Iris pigment epithelial cell (primary cell): ENCODE measurements around the gene FANCB.
A peak's percentile ranks its signal among the peaks of the same experiment; 100 is the strongest.

Source experiments
- DNase-seq: peaks from one replicate; pipeline ENCODE4 v3.0.0-alpha.2; 2011; ENCODE audit warnings: low read depth

The FANCB gene

DNA sequence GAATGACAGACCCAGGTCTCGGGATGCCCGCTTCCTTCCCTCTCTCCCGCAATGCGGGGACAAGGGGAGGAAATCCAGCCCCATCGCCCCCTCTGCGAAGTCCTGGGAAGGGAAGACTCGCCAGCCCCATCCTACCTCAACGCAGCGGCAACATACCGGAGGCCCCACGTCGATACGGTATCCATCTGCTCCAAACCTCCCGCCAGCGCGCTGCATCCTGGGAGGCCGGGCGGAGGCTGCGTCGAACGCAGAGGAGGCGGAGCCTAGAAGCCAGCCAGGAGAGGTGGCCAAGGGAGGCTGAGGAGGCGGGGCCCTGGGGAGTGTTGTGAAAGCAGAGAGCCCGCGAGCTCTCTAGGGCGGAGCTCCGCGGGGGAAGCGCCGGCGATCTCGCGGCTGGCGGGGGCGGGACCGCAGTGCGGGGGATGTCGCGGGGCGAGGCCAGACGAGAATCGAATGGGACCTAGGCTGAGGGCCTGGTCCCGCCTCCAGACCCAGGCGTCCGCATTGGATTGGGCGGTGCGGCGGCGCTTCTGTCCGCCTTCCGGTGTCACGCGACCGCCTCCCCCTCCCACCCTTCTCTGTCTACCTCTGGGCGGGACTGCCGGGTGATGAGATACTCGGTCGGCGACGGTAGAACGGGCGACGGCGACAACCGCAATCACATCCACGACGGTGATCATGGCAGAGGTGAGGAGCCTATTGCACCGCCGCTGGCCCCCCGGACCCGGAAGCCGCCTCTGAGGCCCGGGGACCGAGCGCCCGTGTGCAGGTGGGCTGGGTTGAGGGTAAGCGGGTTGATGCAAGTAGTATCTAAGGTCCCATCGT is at the start of gene FANCB, which contains the start of gene MOSPD2:
Gene FANCB (minus strand): TSS at position 219 of the 825 bp plus-strand sequence. CDS start 7,559 bp downstream, outside the sequence.
Gene MOSPD2 (plus strand): TSS at position 571 of the 825 bp plus-strand sequence. CDS start 108 bp downstream, at position 679.
- DNase-seq = peak; percentile 94

GRCh38 chrX:14922437-14922836 is 49.6 kb upstream of the FANCB start:
- DNase-seq = peak; percentile 92

DNA sequence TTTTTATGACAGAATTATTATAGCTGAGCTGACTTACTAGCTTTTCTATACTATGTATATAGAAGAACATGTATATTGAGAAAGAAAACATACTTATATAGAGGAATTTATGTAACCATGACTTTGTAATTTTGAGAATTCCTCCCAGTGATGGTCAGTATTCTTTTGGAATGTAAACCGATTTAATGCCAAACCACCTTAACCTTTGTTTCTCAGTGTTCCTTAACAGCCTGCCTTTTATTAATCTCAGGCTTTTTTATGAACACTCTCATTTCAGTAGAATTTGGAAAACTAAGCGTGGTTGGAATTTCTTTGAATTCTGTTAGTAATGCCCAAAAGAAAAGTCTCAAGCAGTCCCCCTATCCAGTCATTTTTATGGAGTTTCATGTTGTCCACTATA is 47.3 kb upstream of the FANCB start:
- peak; percentile 62 for DNase-seq

DNA sequence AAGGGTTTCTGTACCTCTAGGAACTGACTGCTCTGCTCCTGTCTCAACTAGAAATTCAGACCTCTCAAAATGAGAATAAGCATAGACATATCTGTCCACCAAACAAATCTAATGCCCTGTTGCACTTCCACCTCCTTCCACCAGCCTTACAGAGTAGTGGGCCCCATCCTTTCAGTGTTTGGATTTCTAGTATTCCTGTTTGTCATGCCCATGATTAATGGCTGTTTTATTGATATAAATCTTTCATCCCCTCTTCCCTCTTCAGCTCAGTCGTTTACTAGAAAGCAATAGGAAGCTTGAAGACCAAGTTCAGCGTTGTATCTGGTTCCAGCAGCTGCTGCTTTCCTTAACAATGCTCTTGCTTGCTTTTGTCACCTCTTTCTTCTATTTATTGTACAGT is 46.5 kb upstream of the FANCB start:
- DNase-seq = no peak

- peak; percentile 72 for DNase-seq
These were observed 43.3 kb upstream of the FANCB start for GRCh38 chrX:14916017-14916674.

GRCh38 chrX:14915596-14915995 is 42.7 kb upstream of the FANCB start:
- DNase-seq = no peak

GRCh38 chrX:14913241-14913640 is 40.4 kb upstream of the FANCB start:
- DNase-seq = peak; percentile 27

- no peak for DNase-seq
These were observed 31.0 kb upstream of the FANCB start for GRCh38 chrX:14903891-14904290.

DNA sequence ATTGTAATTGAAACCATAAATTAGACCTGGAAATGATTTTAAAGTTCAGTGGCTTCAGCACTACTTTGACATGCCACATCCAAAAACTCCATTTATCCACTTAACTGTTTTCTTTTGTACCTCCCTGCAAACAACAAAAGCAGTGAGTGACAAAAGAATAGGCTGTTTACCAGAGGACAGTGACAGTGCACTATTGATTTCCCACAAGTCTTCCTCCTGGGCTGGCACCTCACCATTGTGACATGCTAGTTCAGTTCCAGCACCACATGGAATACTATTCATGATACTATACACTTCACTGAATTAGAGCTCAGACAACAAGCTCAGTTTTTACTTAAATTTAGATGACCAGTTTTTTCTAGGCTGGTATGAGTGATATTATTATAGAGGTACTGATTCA is 29.7 kb upstream of the FANCB start:
- DNase-seq = no peak

GRCh38 chrX:14899607-14900006 is 26.7 kb upstream of the FANCB start:
- DNase-seq = peak; percentile 85

GRCh38 chrX:14897042-14897441 is 24.2 kb upstream of the FANCB start:
- DNase-seq = no peak

DNA sequence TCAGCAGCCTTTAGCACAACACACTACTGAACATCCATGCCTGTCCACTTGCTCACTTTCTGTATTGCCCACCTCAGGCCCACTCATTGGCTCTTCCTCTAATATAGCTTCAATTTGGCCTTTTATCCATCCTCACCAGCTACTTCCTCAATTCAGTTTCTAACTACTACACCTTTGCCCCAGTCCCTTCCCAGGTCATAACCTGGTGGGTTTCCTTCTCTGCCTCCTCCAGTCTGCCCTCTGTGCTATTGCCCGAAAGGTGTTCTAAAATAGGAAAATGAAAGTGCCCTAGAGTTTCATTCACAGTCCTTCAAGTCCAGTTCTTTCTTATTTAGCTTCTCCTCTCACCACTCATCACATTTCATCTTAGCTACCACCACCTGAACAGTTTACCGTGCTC is 23.4 kb upstream of the FANCB start:
- DNase-seq = no peak

- no peak for DNase-seq
These were observed 13.4 kb upstream of the FANCB start for GRCh38 chrX:14886252-14886651.

- no peak for DNase-seq
These were observed 11.8 kb upstream of the FANCB start for GRCh38 chrX:14884714-14885113.

DNA sequence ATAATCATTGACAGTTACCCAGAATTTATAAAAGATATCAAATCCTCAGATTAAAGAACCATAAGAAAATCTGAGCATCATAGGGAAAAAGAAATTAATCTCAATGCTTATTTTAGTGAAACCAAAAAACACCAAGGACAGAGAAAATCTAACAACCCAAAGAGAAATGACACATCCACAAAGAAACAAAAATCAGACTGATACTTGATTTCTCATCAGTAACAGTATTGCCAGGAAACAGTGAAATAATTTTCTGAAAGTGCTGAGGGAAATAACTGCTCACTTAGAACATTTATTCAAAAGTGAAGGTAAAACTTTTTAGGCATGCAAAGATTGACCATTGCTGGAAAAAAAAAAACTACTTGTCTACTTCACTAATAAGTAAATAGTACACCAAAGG is 11.0 kb upstream of the FANCB start:
- no peak for DNase-seq

GRCh38 chrX:14875624-14876023 is 2.8 kb upstream of the FANCB start:
- DNase-seq = no peak

DNA sequence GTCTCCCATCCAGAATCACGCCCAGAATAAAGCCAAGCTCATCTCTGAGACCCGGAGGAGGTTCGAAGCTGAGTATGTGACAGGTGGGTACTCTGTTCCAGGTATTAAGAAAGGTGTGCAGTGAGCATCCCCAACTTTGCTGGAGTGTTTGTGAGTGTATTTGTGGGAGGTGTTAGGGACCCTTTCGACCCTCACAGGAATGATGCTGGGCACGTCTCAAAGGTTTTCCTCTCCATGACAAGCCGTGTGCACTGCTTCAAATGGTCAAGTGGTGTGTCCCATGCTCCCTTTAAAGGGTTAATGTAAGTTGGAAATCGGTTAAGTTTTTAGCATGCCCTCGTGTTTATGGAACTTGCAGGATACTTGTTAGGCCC is 794 bp upstream of the FANCB start:
- no peak for DNase-seq

GRCh38 chrX:14872355-14872754 is 514 bp downstream of the FANCB start:
- DNase-seq = no peak

DNA sequence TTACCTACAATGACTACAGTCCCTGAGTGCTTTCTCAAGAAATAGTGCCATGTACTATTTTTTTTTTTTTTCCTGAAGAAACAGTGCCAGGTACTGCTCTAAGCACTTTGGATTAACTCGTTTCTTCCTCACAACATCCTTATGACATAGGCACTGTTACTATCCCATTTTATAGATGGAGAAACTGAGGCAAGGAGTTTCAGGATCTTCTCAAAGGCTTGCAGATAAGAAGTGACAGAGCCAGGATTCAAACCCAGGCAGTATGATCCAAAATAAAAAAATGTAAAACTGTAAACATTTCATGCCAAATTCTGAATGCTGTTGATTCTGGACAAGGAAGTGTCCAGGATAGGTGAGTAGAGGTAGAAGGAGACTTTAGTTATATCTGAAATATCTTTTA is 1.1 kb downstream of the FANCB start:
- no peak for DNase-seq

DNA sequence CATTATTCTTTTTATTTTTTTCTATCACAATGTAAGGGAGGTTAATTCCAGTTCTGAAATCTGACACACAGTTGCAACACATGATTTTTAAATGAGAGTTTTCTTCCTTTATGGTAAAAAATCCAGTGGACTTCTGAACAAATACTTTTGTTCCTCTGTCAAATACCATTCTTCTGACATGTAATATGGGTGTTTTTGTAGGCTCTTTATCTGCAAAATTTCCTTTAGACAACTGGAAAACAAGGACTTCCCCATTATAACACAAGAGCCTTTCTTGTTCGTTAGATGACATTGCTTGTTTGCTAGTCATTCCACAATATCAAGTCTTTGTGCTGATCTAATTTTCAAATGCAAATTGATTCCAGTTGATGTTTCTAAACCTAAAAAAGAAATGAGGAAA is 7.7 kb downstream of the FANCB start:
- peak; percentile 61 for DNase-seq

DNA sequence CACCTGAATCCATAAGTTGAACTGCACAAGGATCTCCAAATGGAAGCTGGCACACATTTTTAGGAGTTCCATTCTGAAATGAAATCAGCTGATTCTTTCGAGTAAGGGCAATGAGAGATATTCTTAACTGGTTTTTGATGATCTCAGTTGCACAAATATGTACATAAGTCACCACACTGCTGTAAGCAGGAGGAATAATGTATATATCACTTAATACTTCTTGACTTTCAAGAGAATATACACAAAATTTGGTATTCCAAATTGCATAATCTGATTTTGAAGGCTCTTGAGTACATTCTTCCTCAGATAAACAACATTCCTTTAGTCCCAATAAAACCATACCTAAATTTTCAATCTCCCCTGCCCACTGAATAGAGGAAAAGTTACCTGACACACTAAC is 8.2 kb downstream of the FANCB start:
- peak; percentile 53 for DNase-seq

GRCh38 chrX:14851526-14851925 is 21.3 kb downstream of the FANCB start:
- DNase-seq = no peak

DNA sequence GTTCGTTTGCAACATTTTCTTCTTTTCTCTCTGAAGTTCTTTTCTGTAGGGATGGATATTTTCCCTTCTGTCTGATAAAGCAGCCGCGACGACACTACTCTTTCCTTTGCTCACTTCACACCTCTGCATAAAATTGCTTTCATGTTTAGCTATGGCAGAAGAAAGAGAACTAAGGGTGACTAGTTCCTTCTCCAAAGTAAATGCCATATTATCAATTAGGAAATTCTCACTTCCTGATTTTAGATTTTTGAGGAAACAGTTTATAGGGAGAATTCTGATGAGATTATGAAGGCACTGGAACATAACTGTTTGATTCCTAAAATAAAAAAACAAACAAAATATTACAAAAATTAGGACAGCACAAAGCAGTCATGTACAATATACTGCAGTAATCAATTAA is 29.2 kb downstream of the FANCB start:
- no peak for DNase-seq

DNA sequence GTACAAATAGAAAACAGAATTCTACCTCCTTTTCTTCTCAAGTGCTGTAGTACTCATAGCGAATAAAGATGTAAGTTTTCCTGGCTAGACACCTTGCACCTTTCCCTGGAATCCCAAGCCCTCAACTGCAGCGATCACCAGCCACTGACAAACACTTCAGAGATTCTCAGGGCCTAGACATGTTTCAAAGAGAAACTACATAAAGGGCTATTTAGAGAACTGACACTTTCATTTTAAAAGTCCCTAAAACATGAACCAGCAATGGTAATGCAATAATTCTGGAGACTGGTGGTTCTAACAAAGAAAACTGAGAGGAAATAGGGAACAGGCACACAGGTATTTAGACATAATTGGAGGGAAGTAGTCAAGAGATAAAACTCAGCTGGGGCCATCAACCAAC is 35.7 kb downstream of the FANCB start:
- DNase-seq = no peak
